ENCODE data around the gene CNN3. TPM values are rescaled to one million over a fixed set of nuclear protein-coding genes. Genes with fewer than 3 reads are reported as not detected.

Gene CNN3
- total and polyA plus RNA-seq, 7 donors, result 12.4 to 46.2 (median 19.2) TPM

GRCh38 chr1:94884507-94884906, 42.4 kb downstream of the CNN3 start:
- no peak overlapping the region for H3K27ac ChIP-seq
- ATAC-seq, result no peak
- 36 to 61% (median 43%) methylated on average over 6 of the region's 6 CpGs for WGBS, 3 donors

DNA sequence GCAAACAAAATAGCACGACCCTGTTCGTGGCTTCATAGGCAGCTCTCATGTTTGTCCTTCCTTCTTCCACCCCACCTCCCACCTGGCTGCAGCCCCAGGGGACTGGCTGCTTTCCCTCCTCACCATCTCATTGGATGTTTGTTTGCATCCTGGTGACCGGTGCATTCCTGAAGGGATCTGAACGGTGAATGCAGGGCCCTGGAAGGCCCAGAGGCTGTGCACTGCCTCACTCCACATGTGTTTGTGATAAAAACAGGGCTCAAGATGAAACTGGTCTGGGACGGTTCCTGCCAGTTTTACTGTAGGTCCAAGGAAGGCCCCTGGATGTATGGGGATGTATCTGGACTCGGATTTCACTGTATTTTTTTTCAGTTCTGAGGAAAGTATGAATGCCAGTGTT, 42.8 kb downstream of the CNN3 start:
- no peak overlapping the region for H3K27ac ChIP-seq
- no peaks in the 10 kb centered on the region for H3K27me3 ChIP-seq (ENCODE audit: insufficient read depth in 3 of 3, low read length in 2 of 3)
- no peak overlapping the region for H3K4me3 ChIP-seq
- no peaks in the 10 kb centered on the region for H3K36me3 ChIP-seq (ENCODE audit: insufficient read depth in 1 of 2, low read depth in 1 of 2)
- ATAC-seq (no peak), DNase-seq (no peak)
- TF ChIP-seq, protein P1, sequence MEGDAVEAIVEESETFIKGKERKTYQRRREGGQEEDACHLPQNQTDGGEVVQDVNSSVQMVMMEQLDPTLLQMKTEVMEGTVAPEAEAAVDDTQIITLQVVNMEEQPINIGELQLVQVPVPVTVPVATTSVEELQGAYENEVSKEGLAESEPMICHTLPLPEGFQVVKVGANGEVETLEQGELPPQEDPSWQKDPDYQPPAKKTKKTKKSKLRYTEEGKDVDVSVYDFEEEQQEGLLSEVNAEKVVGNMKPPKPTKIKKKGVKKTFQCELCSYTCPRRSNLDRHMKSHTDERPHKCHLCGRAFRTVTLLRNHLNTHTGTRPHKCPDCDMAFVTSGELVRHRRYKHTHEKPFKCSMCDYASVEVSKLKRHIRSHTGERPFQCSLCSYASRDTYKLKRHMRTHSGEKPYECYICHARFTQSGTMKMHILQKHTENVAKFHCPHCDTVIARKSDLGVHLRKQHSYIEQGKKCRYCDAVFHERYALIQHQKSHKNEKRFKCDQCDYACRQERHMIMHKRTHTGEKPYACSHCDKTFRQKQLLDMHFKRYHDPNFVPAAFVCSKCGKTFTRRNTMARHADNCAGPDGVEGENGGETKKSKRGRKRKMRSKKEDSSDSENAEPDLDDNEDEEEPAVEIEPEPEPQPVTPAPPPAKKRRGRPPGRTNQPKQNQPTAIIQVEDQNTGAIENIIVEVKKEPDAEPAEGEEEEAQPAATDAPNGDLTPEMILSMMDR (IDR thresholded peaks at IDR 0.05), result no peak
- 20 to 36% (median 23%) methylated on average over 6 of the region's 6 CpGs for WGBS, 3 donors
- intact Hi-C loops (cut with DNase I), result no loop called here
- no peaks in the 10 kb centered on the region for H3K9me3 ChIP-seq
- H3K4me1 ChIP-seq, result no peaks in the 10 kb centered on the region

More at GRCh38 chr1:94884507-94884906, 42.4 kb downstream of the CNN3 start:
- TF ChIP-seq, protein P1 (IDR thresholded peaks at IDR 0.05), result no peak
- DNase-seq, result no peak
- Histone ChIP-seq H3K4me3 (no peak overlapping the region), H3K9me3 (no peaks in the 10 kb centered on the region), H3K36me3 (ENCODE audit: insufficient read depth in 1 of 2, low read depth in 1 of 2) (no peaks in the 10 kb centered on the region), H3K4me1 (no peaks in the 10 kb centered on the region), H3K27me3 (ENCODE audit: insufficient read depth in 3 of 3, low read length in 2 of 3) (no peaks in the 10 kb centered on the region)
- intact Hi-C loops (cut with DNase I), result no loop called here

DNA sequence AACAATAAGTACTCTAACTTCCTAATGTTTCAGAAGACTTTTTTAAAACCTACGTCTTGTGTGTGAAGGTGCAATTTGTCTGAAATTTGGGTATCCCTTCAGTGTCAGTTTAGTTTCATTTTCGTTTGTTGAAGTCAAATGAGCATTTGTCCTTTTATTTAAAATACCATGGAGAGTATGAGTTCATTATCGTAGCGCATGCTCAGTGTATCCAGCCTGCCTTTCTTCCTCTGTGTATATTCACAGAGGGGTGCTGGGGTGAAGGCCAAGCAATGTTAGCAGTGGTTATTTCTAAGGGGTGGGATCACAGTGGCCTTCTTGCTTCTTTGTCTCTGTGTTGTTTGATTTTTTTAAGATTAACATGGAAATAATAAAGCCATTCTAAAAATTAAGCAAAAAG, 43.2 kb downstream of the CNN3 start:
- no peak overlapping the region for H3K27ac ChIP-seq
- H3K4me3 ChIP-seq, result no peak overlapping the region
- TF ChIP-seq, protein P1 (IDR thresholded peaks at IDR 0.05), result no peak

DNA sequence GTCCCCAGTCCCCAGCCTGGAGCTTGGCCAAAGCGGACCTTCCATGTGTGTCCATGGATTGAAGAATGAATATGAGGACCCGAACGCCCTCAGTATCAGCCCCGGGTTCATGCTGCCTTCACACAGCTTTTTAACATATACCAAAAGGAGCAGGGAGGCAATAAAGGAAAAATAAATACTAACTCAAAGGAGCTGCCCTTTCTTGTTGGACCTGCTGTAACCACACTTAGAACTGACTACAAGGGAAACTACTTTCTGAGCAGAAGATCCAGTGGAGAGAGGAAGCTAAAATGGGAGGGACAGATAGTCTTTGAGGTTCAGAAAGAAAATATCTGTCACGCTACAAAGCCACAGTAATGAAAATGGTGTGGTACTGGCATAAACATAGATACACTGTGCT, 48.6 kb downstream of the CNN3 start:
- TF ChIP-seq, protein P1 (IDR thresholded peaks at IDR 0.05), result no peak
- H3K9me3 ChIP-seq, result no peaks in the 10 kb centered on the region
- ATAC-seq (no peak), DNase-seq (no peak)
- no peak overlapping the region for H3K4me3 ChIP-seq
- intact Hi-C loops (cut with DNase I), result no loop called here
- H3K36me3 ChIP-seq (ENCODE audit: insufficient read depth in 1 of 2, low read depth in 1 of 2), result no peaks in the 10 kb centered on the region
- 95 to 96% (median 96%) methylated on average over 5 of the region's 5 CpGs for WGBS, 3 donors
- no peak overlapping the region for H3K27ac ChIP-seq
- no peaks in the 10 kb centered on the region for H3K27me3 ChIP-seq (ENCODE audit: insufficient read depth in 3 of 3, low read length in 2 of 3)
- H3K4me1 ChIP-seq, result no peaks in the 10 kb centered on the region

More for the DNA sequence above, 43.2 kb downstream of the CNN3 start:
- no peak for DNase-seq
- Histone ChIP-seq H3K36me3 (ENCODE audit: insufficient read depth in 1 of 2, low read depth in 1 of 2) (no peaks in the 10 kb centered on the region), H3K4me1 (no peaks in the 10 kb centered on the region), H3K27me3 (ENCODE audit: insufficient read depth in 3 of 3, low read length in 2 of 3) (no peaks in the 10 kb centered on the region), H3K9me3 (no peaks in the 10 kb centered on the region)
- no peak for ATAC-seq
- 13 to 25% (median 15%) methylated on average over 4 of the region's 4 CpGs for WGBS, 3 donors
- intact Hi-C loops (cut with DNase I), result no loop called here

GRCh38 chr1:94876362-94876761, 50.5 kb downstream of the CNN3 start:
- TF ChIP-seq, protein P1 (IDR thresholded peaks at IDR 0.05), result no peak
- ATAC-seq, result no peak
- H3K4me3 ChIP-seq, result no peak overlapping the region
- H3K27ac ChIP-seq, result no peak overlapping the region
- DNase-seq, result no peak
- no peaks in the 10 kb centered on the region for H3K27me3 ChIP-seq (ENCODE audit: insufficient read depth in 3 of 3, low read length in 2 of 3)
- H3K4me1 ChIP-seq, result no peaks in the 10 kb centered on the region
- H3K9me3 ChIP-seq, result no peaks in the 10 kb centered on the region
- no peaks in the 10 kb centered on the region for H3K36me3 ChIP-seq (ENCODE audit: insufficient read depth in 1 of 2, low read depth in 1 of 2)
- intact Hi-C loops (cut with DNase I), result no loop called here
- WGBS, 3 donors, result 91 to 94% (median 91%) methylated on average over 3 of the region's 3 CpGs
